HEK293T (cell line): ENCODE data around the gene NARS2.

ENCODE experiments used
- CTCF ChIA-PET: fragments of 350-600 bp; formaldehyde crosslinking; extraction: SDS; loops from one replicate; lab custom pipeline; 2021; ENCODE audit warnings: antibody characterized with exemption, inconsistent platforms; lab: Yijun Ruan, JAX
- POLR2A ChIA-PET: fragments of 350-600 bp; formaldehyde crosslinking; extraction: SDS; loops from one replicate; lab custom pipeline; 2020; ENCODE audit warnings: antibody characterized with exemption, inconsistent platforms; lab: Yijun Ruan, JAX
- DNase-seq: peaks from one replicate; pipeline ENCODE4 v3.0.0; 2012; ENCODE audit warnings: mixed read lengths; ENCODE audit errors: extremely low spot score
- ARNT ChIP-seq: fragments of 450-650 bp; IDR thresholded peaks from 2 replicates; pipeline ENCODE4 v1.6.1; 2017; ENCODE audit warnings: mild to moderate bottlenecking
- BHLHE40 ChIP-seq: fragments of 450-650 bp; IDR thresholded peaks from 2 replicates; pipeline ENCODE4 v1.6.1; 2016; ENCODE audit warnings: mild to moderate bottlenecking, moderate library complexity, borderline replicate concordance
- CTBP1 ChIP-seq: fragments of 450-650 bp; IDR thresholded peaks from 2 replicates; pipeline ENCODE4 v1.6.1; 2016; ENCODE audit warnings: borderline replicate concordance
- ELF4 ChIP-seq: fragments of 450-650 bp; IDR thresholded peaks from 2 replicates; pipeline ENCODE4 v1.6.1; 2017; ENCODE audit warnings: antibody characterized with exemption
- FOXA1 ChIP-seq: fragments of 450-650 bp; IDR thresholded peaks from 2 replicates; pipeline ENCODE4 v1.6.1; 2016; ENCODE audit warnings: mild to moderate bottlenecking
- FOXK2 ChIP-seq: fragments of 450-650 bp; IDR thresholded peaks from 2 replicates; pipeline ENCODE4 v1.6.1; 2016; ENCODE audit warnings: mild to moderate bottlenecking
- FOXM1 ChIP-seq: fragments of 450-650 bp; IDR thresholded peaks from 2 replicates; pipeline ENCODE4 v1.6.1; 2017; ENCODE audit warnings: mild to moderate bottlenecking, borderline replicate concordance
- HDGF ChIP-seq: fragments of 450-650 bp; IDR thresholded peaks from 2 replicates; pipeline ENCODE4 v1.6.1; 2017; ENCODE audit warnings: antibody characterized with exemption, borderline replicate concordance
- L3MBTL2 ChIP-seq: fragments of 450-650 bp; conservative IDR thresholded peaks from 2 replicates; pipeline ENCODE4 v1.6.1; 2016; ENCODE audit warnings: mild to moderate bottlenecking
- LEF1 ChIP-seq: fragments of 450-650 bp; IDR thresholded peaks from 2 replicates; pipeline ENCODE4 v1.6.1; 2017; ENCODE audit warnings: mild to moderate bottlenecking, borderline replicate concordance
- NFRKB ChIP-seq: fragments of 450-650 bp; IDR thresholded peaks from 2 replicates; pipeline ENCODE4 v1.6.1; 2016; ENCODE audit warnings: mild to moderate bottlenecking, moderate library complexity
- SP1 ChIP-seq: fragments of 450-650 bp; IDR thresholded peaks from 2 replicates; pipeline ENCODE4 v1.6.1; 2017
- SUZ12 ChIP-seq: fragments of 450-650 bp; IDR thresholded peaks from 2 replicates; pipeline ENCODE4 v1.6.1; 2016; ENCODE audit warnings: mild to moderate bottlenecking
- TARDBP ChIP-seq: fragments of 450-650 bp; IDR thresholded peaks from 2 replicates; pipeline ENCODE4 v1.6.1; 2016
- ZNF384 ChIP-seq: fragments of 450-650 bp; IDR thresholded peaks from 2 replicates; pipeline ENCODE4 v1.6.1; 2016
- TF ChIP-seq, protein P1 (sequence below): fragments of 450-650 bp; IDR thresholded peaks from 2 replicates; pipeline ENCODE4 v1.6.1; 2016

The NARS2 gene

DNA sequence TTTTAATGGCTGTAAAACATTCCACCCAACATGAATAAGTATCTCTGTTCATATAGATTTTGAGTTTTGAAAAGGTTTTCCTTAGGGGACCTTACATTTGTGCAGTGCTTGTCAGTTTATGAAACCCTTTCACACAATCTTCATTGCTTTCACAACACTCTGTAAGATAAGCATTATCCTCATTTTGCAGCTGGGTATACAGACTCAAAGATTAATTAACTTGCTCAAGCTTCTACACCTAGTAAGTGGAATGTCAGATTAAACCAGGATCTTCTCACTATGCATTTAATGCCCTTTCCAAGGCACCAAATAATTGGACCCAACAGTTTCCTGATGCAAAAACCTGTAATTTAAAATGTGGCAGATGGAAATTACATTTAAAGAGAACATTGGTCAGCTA is 145.5 kb downstream of the NARS2 start:
- no peak for DNase-seq
- CTCF ChIA-PET: interaction anchor here (0.6 to 1.2 kb wide), 3 partner anchors 135 to 294 kb away, joined by 3 to 5 read pairs (median 4); no protein-coding TSS in a partner anchor
- TF ChIP-seq FOXM1: no peak
- TF ChIP-seq FOXK2: no peak
- TF ChIP-seq FOXA1: no peak
- POLR2A ChIA-PET: no interaction called here

DNA sequence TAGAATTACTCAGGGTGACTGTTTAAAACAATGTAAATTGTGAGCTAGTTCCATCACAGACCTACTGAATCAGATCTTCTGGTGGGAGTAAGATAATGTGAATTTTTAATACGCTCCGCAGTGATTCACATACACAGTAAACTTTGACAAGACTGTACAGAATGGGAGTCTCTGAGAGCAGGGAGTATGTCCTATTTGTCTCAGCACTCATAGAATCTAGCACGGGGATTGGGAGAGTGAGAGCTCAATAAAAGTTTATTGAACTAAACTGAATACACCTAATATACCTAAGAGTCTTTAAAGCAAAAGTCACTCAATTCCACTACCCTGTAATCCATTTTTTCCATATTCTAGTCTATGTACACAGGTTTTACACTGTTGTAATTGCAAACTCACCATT is 145.9 kb downstream of the NARS2 start:
- ChIA-PET POLR2A (no interaction called here), CTCF (interaction anchor here (0.6 to 1.2 kb wide), 4 partner anchors 10 to 293 kb away, joined by 3 to 5 read pairs (median 4); no protein-coding TSS in a partner anchor)
- TF ChIP-seq TARDBP (no peak), FOXA1 (no peak), FOXM1 (no peak), L3MBTL2 (no peak), LEF1 (no peak), CTBP1 (no peak), BHLHE40 (no peak), SP1 (no peak), ELF4 (no peak), FOXK2 (no peak), HDGF (no peak), ARNT (no peak), ZNF384 (no peak), NFRKB (no peak)
- TF ChIP-seq, protein P1, sequence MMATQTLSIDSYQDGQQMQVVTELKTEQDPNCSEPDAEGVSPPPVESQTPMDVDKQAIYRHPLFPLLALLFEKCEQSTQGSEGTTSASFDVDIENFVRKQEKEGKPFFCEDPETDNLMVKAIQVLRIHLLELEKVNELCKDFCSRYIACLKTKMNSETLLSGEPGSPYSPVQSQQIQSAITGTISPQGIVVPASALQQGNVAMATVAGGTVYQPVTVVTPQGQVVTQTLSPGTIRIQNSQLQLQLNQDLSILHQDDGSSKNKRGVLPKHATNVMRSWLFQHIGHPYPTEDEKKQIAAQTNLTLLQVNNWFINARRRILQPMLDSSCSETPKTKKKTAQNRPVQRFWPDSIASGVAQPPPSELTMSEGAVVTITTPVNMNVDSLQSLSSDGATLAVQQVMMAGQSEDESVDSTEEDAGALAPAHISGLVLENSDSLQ: no peak
- DNase-seq: no peak

DNA sequence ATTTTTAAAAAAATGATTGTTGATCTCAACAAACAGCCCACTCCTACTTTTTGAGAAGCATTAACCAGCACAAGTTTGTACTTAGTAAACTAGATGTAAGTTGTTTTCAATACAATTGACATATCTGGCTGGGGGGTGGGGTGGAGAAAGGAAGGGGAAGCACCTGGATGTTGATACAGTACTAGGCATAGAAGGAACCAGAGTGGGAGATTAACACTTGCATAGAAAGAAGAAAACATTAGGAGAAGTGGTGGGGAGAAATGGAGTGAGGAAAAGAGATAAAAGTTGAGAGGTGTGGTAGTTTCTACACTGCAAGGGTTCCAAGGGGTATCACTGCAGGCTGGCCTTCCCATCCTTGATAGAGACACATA is 146.4 kb downstream of the NARS2 start:
- TF ChIP-seq L3MBTL2 (no peak), SUZ12 (no peak), ARNT (no peak), ZNF384 (no peak), HDGF (no peak), FOXM1 (no peak), LEF1 (no peak), ELF4 (no peak), FOXK2 (no peak), CTBP1 (no peak), FOXA1 (no peak), TARDBP (no peak), BHLHE40 (no peak), SP1 (no peak), NFRKB (no peak)
- TF ChIP-seq, protein P1: no peak
- POLR2A ChIA-PET: no interaction called here
- CTCF ChIA-PET: interaction anchor here (1.0 to 1.2 kb wide), 2 partner anchors 10 to 200 kb away, joined by 3 to 5 read pairs; no protein-coding TSS in a partner anchor
- no peak for DNase-seq

DNA sequence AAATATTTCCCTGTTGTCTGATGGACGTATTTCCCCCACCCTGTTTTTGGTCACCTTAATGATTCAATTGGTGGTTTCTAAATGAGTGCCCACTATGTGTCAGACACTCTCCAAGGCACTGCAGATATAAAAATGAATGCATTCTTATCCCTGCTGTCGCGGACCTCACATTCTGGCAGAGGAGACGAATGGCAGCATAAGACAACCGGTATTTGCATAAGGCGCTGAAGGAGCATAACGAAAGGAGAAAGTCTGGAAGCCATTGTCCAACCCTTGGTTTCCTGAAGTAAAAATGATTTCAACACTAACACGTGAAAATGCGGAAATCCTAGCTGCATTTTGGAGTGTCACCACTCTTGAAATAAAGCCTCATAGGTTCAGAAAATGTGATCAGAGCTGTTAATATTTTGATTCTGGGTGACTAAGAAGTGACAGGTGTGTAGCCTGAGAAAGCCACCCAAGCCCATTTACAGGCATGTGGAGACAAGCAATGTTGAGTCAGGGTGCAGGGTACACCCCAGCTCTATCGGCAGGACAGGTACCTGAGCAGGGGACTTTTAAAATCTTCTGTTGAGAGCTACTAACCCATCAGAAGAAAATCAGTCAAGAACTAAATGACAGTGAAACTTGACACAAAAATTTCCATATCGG is 146.9 kb downstream of the NARS2 start:
- no peak for TF ChIP-seq ARNT
- ChIA-PET POLR2A (interaction anchor here (1.0 kb wide), 1 partner anchor 147 kb away, joined by 5 read pairs; the partner anchor contains the start of gene NARS2), CTCF (interaction anchor here (1.0 kb wide), 1 partner anchor 9 kb away, joined by 3 read pairs; no protein-coding TSS in a partner anchor)
- no peak for DNase-seq

DNA sequence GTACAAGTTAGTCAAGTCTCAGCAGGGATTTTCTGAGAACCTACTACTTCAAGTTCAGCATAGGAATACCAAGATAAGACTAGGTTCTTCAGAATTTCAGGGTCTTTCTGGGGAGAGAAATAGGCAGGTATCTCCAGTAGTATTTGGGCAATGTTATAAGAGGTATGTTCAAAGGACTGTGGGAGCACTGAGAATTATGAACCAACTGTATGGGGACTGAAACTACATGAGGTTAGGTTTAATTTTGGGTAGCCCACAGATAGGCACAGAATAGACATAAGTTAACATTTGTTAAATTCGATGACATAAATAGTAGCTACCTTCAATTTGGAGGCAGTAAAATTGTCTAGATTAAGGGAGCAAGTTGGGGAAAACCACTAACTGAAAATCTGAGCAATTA is 147.8 kb downstream of the NARS2 start:
- no peak for DNase-seq
- CTCF ChIA-PET: no interaction called here
- POLR2A ChIA-PET: interaction anchor here (1.0 kb wide), 1 partner anchor 148 kb away, joined by 5 read pairs; the partner anchor contains the start of gene NARS2
- no peak for TF ChIP-seq SP1

DNA sequence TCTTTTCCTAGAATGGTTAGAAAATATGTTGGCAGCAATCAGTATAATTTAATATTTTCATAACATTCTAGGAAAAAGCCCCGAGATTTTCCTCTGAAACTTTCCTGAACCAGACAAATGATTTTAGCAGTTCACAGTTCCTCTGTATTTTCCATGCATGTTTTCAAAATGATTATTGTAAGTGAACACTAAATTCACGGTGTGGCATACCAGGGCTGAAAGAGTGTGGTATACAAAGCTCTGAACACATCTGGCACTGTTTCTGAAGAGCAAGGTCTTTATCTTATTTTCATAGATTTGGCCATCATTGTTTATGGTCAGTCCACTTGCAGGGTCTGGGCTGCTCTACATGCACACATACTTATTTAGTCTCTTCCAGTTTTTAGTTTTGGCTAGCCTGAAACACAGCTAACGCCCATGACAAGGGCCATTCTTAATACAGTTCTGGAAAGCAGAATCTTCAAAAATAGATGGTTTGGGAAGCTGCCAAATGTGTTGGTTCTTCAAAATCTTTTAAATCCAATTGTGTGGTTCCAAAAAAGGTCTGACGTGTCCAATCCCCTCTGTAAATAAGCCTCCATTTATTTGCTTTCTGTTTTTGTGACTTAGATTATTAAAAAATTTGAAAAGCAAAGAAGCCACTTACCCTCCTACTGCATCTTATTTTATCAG is 149.1 kb downstream of the NARS2 start:
- ChIA-PET POLR2A (no interaction called here), CTCF (no interaction called here)
- TF ChIP-seq CTBP1 (no peak), FOXA1 (no peak), NFRKB (no peak), TARDBP (no peak)
- DNase-seq: no peak

DNA sequence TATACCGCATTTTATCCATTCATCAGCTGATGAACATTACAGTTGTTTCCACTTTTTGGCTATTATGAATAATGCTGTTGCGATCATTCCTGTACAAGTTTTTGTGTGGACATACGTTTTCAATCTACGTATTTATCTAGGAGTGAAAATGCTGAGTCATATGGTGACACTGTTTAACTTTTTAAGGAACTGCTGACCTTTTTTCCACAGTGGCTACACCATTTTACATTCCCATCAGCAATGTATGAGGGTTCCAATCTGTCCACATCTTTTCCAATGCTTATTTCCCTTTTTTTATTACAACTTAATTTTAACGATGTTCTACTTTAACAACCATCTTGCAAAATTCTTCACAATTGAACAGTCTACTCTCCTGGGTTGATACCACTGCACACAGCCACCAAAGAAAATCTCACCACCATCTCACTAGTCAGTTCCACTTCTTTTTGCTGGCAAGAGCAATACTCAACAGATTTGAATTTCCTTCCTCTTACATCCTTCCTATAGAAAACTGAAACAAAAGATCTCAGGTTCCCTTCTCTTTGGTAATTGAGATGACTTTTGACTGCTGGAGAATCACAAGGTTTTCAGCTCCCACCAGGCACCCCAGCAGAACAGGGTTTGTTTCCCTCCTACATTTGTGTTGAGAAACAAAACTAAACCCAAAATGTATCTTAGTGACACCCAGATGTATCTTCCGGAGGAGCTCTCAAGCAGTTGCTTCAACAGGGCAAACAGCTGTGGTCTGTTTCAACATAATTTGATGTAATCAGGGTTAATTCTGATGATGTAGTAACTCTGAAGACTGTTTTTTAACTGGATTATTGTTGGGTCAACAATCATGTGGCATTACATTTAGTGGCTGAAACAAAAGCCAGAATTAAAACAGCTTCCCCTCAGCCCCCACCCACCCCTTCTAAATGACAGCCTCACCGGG is 150.1 kb downstream of the NARS2 start:
- CTCF ChIA-PET: no interaction called here
- POLR2A ChIA-PET: no interaction called here
- no peak for TF ChIP-seq ARNT
- no peak for TF ChIP-seq BHLHE40
- TF ChIP-seq CTBP1: no peak
- TF ChIP-seq, protein P1: no peak
- no peak for TF ChIP-seq HDGF
- no peak for TF ChIP-seq FOXA1
- no peak for TF ChIP-seq ELF4
- no peak for TF ChIP-seq SUZ12
- no peak for TF ChIP-seq L3MBTL2
- DNase-seq: no peak
